GM06990 (cell line): ENCODE measurements around the gene YTHDF1.

Source experiments
- DNase-seq: peaks from one replicate; pipeline ENCODE4 v3.0.0-alpha.2; 2011; ENCODE audit not compliant: insufficient read length; ENCODE audit errors: extremely low read depth
- H3K27me3 ChIP-seq: replicated peaks from 2 replicates; pipeline ENCODE4 v1.6.0; 2011; ENCODE audit warnings: low read length; ENCODE audit not compliant: control insufficient read depth, insufficient read depth
- H3K36me3 ChIP-seq: 2 replicates; pipeline ENCODE4 v1.5.1; 2011; ENCODE audit warnings: low read length; ENCODE audit not compliant: control insufficient read depth, insufficient read depth
- H3K4me3 ChIP-seq: replicated peaks from 2 replicates; pipeline ENCODE4 v1.5.1; 2011; ENCODE audit warnings: low read depth, mild to moderate bottlenecking, control low read depth, low read length
- CTCF ChIP-seq: IDR thresholded peaks from 2 replicates; pipeline ENCODE4 v1.5.1; 2011; ENCODE audit warnings: low read length, control low read depth, mild to moderate bottlenecking, inconsistent platforms; ENCODE audit not compliant: insufficient read depth, poor library complexity, severe bottlenecking

The YTHDF1 gene

GRCh38 chr20:63210011-63210605, 5.8 kb downstream of the YTHDF1 start:
- no peak overlapping the region for H3K4me3 ChIP-seq
- no peak for DNase-seq
- H3K27me3 ChIP-seq: no peaks in the 10 kb centered on the region
- TF ChIP-seq CTCF: no peak
- H3K36me3 ChIP-seq: peaks cover 34% of the 10 kb centered on the region

- peaks cover 44% of the 10 kb centered on the region for H3K36me3 ChIP-seq
- H3K4me3 ChIP-seq: no peak overlapping the region
- TF ChIP-seq CTCF: no peak
- H3K27me3 ChIP-seq: no peaks in the 10 kb centered on the region
- no peak for DNase-seq
Observed at GRCh38 chr20:63208346-63208909, 7.5 kb downstream of the YTHDF1 start.

GRCh38 chr20:63206878-63207277, 9.1 kb downstream of the YTHDF1 start:
- Histone ChIP-seq H3K4me3 (no peak overlapping the region), H3K36me3 (peaks cover 49% of the 10 kb centered on the region), H3K27me3 (no peaks in the 10 kb centered on the region)
- DNase-seq: no peak
- no peak for TF ChIP-seq CTCF

- Histone ChIP-seq H3K27me3 (no peaks in the 10 kb centered on the region), H3K4me3 (no peak overlapping the region), H3K36me3 (peaks cover 49% of the 10 kb centered on the region)
- TF ChIP-seq CTCF: no peak
- DNase-seq: no peak
Observed at GRCh38 chr20:63205896-63206295, 10.0 kb downstream of the YTHDF1 start.

- no peak for DNase-seq
- TF ChIP-seq CTCF: no peak
- peaks cover 40% of the 10 kb centered on the region for H3K36me3 ChIP-seq
- no peak overlapping the region for H3K4me3 ChIP-seq
- H3K27me3 ChIP-seq: no peaks in the 10 kb centered on the region
Observed at GRCh38 chr20:63204362-63204761, 11.6 kb downstream of the YTHDF1 start.
